ENCODE measurements around the gene GRID1. TPM values are rescaled to one million over a fixed set of nuclear protein-coding genes. Genes with fewer than 3 reads are reported as not detected.

Gene GRID1
- total and polyA plus RNA-seq, 10 of the 15 experiments (the other 5 are each of a cell fraction or from before 2014, with no cell fraction given): 0.04 to 0.62 (median 0.08) TPM; not detected in 5

- no peak for TF ChIP-seq MEF2B (IDR thresholded peaks at IDR 0.05; ENCODE audit: partially characterized antibody, poor library complexity, severe bottlenecking)
- TF ChIP-seq KAT2A (conservative IDR thresholded peaks at IDR 0.05; ENCODE audit: control insufficient read depth, low read depth, low read length): no peak
- peak; percentile 85 for TF ChIP-seq POLR2A (IDR thresholded peaks at IDR 0.05; ENCODE audit: low read depth, low read length)
- TF ChIP-seq SREBF2 (IDR thresholded peaks at IDR 0.05; ENCODE audit: low read length): no peak
- TF ChIP-seq USF2 (IDR thresholded peaks at IDR 0.05; ENCODE audit: borderline replicate concordance, low read depth, low read length): no peak
- TF ChIP-seq PBX3 (IDR thresholded peaks at IDR 0.05; ENCODE audit: insufficient replicate concordance, low read depth, low read length): peak; percentile 43
- TF ChIP-seq JUNB (IDR thresholded peaks at IDR 0.05): no peak
- peak in 1 of 2 experiments; percentile 37; a peak in 1 of 4 replicates for TF ChIP-seq EP300 (IDR thresholded peaks at IDR 0.05; ENCODE audit: borderline replicate concordance in 1 of 2, control insufficient read depth in 1 of 2, low read depth in 2 of 2, low read length in 2 of 2)
- TF ChIP-seq MEF2A (IDR thresholded peaks at IDR 0.05; ENCODE audit: insufficient read depth, low read depth, low read length): peak; percentile 38; the same call in 1 of the 2 replicates
- 0 out of 2 replicates have a peak, but pooled peaks have one; percentile 37 for TF ChIP-seq MYB (IDR thresholded peaks at IDR 0.05; ENCODE audit: borderline replicate concordance, low read depth, low read length)
- TF ChIP-seq HDGF (IDR thresholded peaks at IDR 0.05): peak; percentile 85
- TF ChIP-seq ATF2 (IDR thresholded peaks at IDR 0.05; ENCODE audit: low read length): no peak
- peak; percentile 72 for TF ChIP-seq ZNF687 (IDR thresholded peaks at IDR 0.05)
- TF ChIP-seq NR2C2 (IDR thresholded peaks at IDR 0.05; ENCODE audit: borderline replicate concordance, control insufficient read depth, insufficient read length, low read depth): no peak
- no peak for TF ChIP-seq SUPT20H (IDR thresholded peaks at IDR 0.05; ENCODE audit: borderline replicate concordance, control insufficient read depth, low read depth, low read length)
- peak; percentile 3 for TF ChIP-seq MYC (IDR thresholded peaks at IDR 0.05; ENCODE audit: insufficient read depth, insufficient read length, insufficient replicate concordance, low read length, severe bottlenecking)
- TF ChIP-seq LARP7 (IDR thresholded peaks at IDR 0.05): peak; percentile 79
- peak; percentile 97 for TF ChIP-seq IKZF1 (conservative IDR thresholded peaks at IDR 0.05)
- TF ChIP-seq SIX5 (IDR thresholded peaks at IDR 0.05; ENCODE audit: low read depth, low read length, severe bottlenecking): no peak
- TF ChIP-seq PAX8 (IDR thresholded peaks at IDR 0.05): no peak
- no peak for TF ChIP-seq IRF4 (IDR thresholded peaks at IDR 0.05; ENCODE audit: low read depth, low read length)
- no peak for TF ChIP-seq BCL11A (IDR thresholded peaks at IDR 0.05; ENCODE audit: low read depth, low read length)
These were observed 33.5 kb upstream of the GRID1 start (continued) for GRCh38 chr10:86399879-86400704.
